Neural progenitor cell (in vitro differentiated cells): ENCODE measurements around the gene GNB3. TPM values are rescaled to one million over a fixed set of nuclear protein-coding genes. Genes with fewer than 3 reads are reported as not detected.
A peak's percentile ranks its signal among the peaks of the same experiment; 100 is the strongest.

Experiments used
- DNase-seq: peaks from one replicate; pipeline ENCODE4 v3.0.0-alpha.2; 2016; ENCODE audit warnings: low spot score
- H2AFZ ChIP-seq: fragments of 200-600 bp; sonication (generic); replicated peaks from 2 replicates; pipeline ENCODE4 v1.6.1; 2016; ENCODE audit warnings: antibody characterized with exemption
- H3F3A ChIP-seq: fragments of 200-600 bp; sonication (generic); 2 replicates; pipeline ENCODE4 v1.6.1; 2016; ENCODE audit warnings: antibody characterized with exemption, low read depth
- H3K27ac ChIP-seq: fragments of 200-600 bp; sonication (generic); 2 replicates; pipeline ENCODE4 v1.5.1; 2016; ENCODE audit warnings: mild to moderate bottlenecking
- H3K27me3 ChIP-seq: fragments of 200-600 bp; sonication (generic); 2 replicates; pipeline ENCODE4 v1.6.1; 2016; ENCODE audit warnings: mild to moderate bottlenecking, moderate library complexity
- H3K36me3 ChIP-seq: fragments of 200-600 bp; sonication (generic); 2 replicates; pipeline ENCODE4 v1.5.1; 2016
- H3K4me1 ChIP-seq: fragments of 200-600 bp; sonication (generic); 2 replicates; pipeline ENCODE4 v1.6.1; 2016; ENCODE audit warnings: mixed run types
- H3K4me2 ChIP-seq: fragments of 200-600 bp; sonication (generic); 2 replicates; pipeline ENCODE4 v1.6.1; 2016
- H3K4me3 ChIP-seq: fragments of 200-600 bp; sonication (generic); 2 replicates; pipeline ENCODE4 v1.5.1; 2016
- H3K79me2 ChIP-seq: fragments of 200-600 bp; sonication (generic); 2 replicates; pipeline ENCODE4 v1.6.1; 2016; ENCODE audit warnings: low read depth
- H3K9ac ChIP-seq: fragments of 200-600 bp; sonication (generic); 2 replicates; pipeline ENCODE4 v1.6.1; 2016
- H3K9me3 ChIP-seq: fragments of 200-600 bp; sonication (generic); 2 replicates; pipeline ENCODE4 v1.5.1; 2016; ENCODE audit warnings: low read depth
- H4K20me1 ChIP-seq: fragments of 200-600 bp; sonication (generic); 2 replicates; pipeline ENCODE4 v1.6.1; 2016; ENCODE audit warnings: low read depth
- H3K27ac Mint-ChIP-seq: 3 replicates; pipeline ENCODE4 v1.8.0; 2021; ENCODE audit warnings: mixed read lengths
- H3K27me3 Mint-ChIP-seq: 2 replicates; pipeline ENCODE4 v1.8.0; 2022; ENCODE audit warnings: low read depth, mild to moderate bottlenecking, inconsistent platforms, moderate library complexity, mixed read lengths; ENCODE audit not compliant: insufficient read depth
- H3K36me3 Mint-ChIP-seq: 3 replicates; pipeline ENCODE4 v1.8.0; 2021; ENCODE audit warnings: mixed read lengths
- H3K4me1 Mint-ChIP-seq: 3 replicates; pipeline ENCODE4 v1.8.0; 2021; ENCODE audit warnings: mixed read lengths
- H3K4me3 Mint-ChIP-seq: 3 replicates; pipeline ENCODE4 v1.8.0; 2021; ENCODE audit warnings: mild to moderate bottlenecking, moderate library complexity, mixed read lengths
- H3K9me3 Mint-ChIP-seq: 3 replicates; pipeline ENCODE4 v1.8.0; 2020; ENCODE audit warnings: mixed read lengths
- EZH2 ChIP-seq: fragments of 200-600 bp; sonication (generic); IDR thresholded peaks from 2 replicates; pipeline ENCODE4 v1.6.1; 2017; ENCODE audit warnings: antibody characterized with exemption, mild to moderate bottlenecking, moderate library complexity
- EZH2phosphoT487 ChIP-seq: fragments of 200-600 bp; sonication (generic); IDR thresholded peaks from 2 replicates; pipeline ENCODE4 v1.6.1; 2017; ENCODE audit warnings: antibody characterized with exemption
- total RNA-seq: library from RNA; depleted of rRNA; stranded (reverse); fragments of >200 nt; gene quantifications from 2 replicates; pipeline ENCODE4 v1.2.3, GENCODE V29; 2015; ENCODE audit warnings: low replicate concordance
- TF ChIP-seq, protein P1 (sequence below): fragments of 200-600 bp; sonication (generic); IDR thresholded peaks from 2 replicates; pipeline ENCODE4 v1.5.1; 2017; ENCODE audit warnings: antibody characterized with exemption, mild to moderate bottlenecking

The GNB3 gene
- total RNA-seq, 1 donor from 2014 or later, result 2.7 TPM

DNA sequence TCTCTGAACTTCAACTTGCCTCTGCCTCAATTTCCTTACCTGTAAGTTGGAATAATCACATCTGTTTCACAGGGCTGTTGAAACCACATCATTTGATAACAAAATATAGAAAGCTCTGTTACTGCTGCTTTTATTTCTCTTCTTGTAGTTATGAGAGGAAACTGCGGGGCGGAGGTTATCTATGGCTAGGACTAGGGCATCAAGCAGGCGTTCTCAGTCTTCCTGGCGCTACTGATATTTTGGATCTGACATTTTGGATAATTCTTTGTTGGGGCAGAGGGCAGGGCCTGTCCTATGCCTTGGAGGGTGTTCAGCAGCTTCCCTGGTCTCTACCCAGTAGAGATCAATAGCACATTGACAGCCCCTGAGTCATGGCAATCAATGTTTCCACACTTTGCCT is 8.6 kb upstream of the GNB3 start:
- H3K9me3 ChIP-seq, result no peaks in the 10 kb centered on the region
- no peak overlapping the region for H3K27ac Mint-ChIP-seq
- H3K4me1 Mint-ChIP-seq, result peaks cover 22% of the 10 kb centered on the region
- H4K20me1 ChIP-seq, result peaks cover 49% of the 10 kb centered on the region
- no peak overlapping the region for H3K4me2 ChIP-seq
- peaks cover 7% of the 10 kb centered on the region for H3K27me3 Mint-ChIP-seq
- peaks cover 29% of the 10 kb centered on the region for H3K36me3 Mint-ChIP-seq
- no peak overlapping the region for H3K9ac ChIP-seq
- H3K4me1 ChIP-seq, result peaks cover 6% of the 10 kb centered on the region
- H3K4me3 Mint-ChIP-seq, result peak overlapping the region; percentile 27
- no peaks in the 10 kb centered on the region for H3K27me3 ChIP-seq
- H2AFZ ChIP-seq, result no peak overlapping the region
- no peak overlapping the region for H3K4me3 ChIP-seq
- H3K36me3 ChIP-seq, result peaks cover 6% of the 10 kb centered on the region
- H3F3A ChIP-seq, result peaks cover 33% of the 10 kb centered on the region
- DNase-seq, result no peak
- TF ChIP-seq, protein P1, sequence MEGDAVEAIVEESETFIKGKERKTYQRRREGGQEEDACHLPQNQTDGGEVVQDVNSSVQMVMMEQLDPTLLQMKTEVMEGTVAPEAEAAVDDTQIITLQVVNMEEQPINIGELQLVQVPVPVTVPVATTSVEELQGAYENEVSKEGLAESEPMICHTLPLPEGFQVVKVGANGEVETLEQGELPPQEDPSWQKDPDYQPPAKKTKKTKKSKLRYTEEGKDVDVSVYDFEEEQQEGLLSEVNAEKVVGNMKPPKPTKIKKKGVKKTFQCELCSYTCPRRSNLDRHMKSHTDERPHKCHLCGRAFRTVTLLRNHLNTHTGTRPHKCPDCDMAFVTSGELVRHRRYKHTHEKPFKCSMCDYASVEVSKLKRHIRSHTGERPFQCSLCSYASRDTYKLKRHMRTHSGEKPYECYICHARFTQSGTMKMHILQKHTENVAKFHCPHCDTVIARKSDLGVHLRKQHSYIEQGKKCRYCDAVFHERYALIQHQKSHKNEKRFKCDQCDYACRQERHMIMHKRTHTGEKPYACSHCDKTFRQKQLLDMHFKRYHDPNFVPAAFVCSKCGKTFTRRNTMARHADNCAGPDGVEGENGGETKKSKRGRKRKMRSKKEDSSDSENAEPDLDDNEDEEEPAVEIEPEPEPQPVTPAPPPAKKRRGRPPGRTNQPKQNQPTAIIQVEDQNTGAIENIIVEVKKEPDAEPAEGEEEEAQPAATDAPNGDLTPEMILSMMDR, result no peak
- H3K27ac ChIP-seq, result no peak overlapping the region
- peaks cover 36% of the 10 kb centered on the region for H3K79me2 ChIP-seq
- H3K9me3 Mint-ChIP-seq, result no peaks in the 10 kb centered on the region

DNA sequence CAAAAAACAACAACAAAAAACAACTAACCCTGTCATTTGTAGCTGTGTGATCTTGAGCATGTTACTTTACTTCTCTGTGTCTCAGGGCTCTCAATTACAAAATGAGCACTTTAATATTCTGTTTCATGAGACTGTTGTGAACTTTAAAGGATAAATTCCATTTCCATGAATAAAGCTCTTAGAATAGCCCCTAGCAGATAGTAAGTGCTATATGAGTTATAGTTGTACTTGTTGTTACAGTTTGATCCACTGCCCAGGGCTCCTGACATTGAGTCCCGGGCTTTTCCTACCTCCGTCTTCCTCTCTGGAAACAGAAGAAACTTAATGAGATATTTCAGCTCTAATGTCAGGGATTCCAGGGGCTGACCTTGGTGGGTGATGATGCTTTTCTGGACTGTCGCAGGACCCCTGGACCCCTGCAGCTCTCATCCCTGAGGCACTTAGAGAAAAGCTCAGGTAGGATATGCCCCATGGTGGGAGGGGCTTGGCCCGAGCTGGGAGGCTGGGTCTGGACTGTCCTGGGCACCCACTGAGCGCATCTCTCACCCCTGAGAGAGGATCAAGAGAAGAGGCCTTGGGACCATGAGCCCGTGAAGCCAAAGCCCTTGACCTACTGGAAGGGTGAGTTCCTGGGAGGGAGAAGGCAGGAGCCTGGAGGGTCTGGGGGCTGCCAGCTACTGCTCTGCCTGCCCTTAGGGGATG is 7.4 kb upstream of the GNB3 start:
- Mint-ChIP-seq H3K4me1 (peaks cover 17% of the 10 kb centered on the region), H3K9me3 (no peaks in the 10 kb centered on the region), H3K27me3 (peaks cover 4% of the 10 kb centered on the region), H3K27ac (no peak overlapping the region), H3K4me3 (no peak overlapping the region), H3K36me3 (peaks cover 33% of the 10 kb centered on the region)
- Histone ChIP-seq H3F3A (peaks cover 33% of the 10 kb centered on the region), H3K9ac (no peak overlapping the region), H2AFZ (no peak overlapping the region), H3K4me1 (peaks cover 4% of the 10 kb centered on the region), H3K4me3 (no peak overlapping the region), H4K20me1 (peaks cover 57% of the 10 kb centered on the region), H3K4me2 (no peak overlapping the region), H3K27ac (no peak overlapping the region), H3K36me3 (peaks cover 6% of the 10 kb centered on the region), H3K27me3 (no peaks in the 10 kb centered on the region), H3K79me2 (peaks cover 32% of the 10 kb centered on the region), H3K9me3 (no peaks in the 10 kb centered on the region)
- no peak for DNase-seq
- TF ChIP-seq EZH2, result no peak
- TF ChIP-seq, protein P1, result no peak
- TF ChIP-seq EZH2phosphoT487, result no peak

DNA sequence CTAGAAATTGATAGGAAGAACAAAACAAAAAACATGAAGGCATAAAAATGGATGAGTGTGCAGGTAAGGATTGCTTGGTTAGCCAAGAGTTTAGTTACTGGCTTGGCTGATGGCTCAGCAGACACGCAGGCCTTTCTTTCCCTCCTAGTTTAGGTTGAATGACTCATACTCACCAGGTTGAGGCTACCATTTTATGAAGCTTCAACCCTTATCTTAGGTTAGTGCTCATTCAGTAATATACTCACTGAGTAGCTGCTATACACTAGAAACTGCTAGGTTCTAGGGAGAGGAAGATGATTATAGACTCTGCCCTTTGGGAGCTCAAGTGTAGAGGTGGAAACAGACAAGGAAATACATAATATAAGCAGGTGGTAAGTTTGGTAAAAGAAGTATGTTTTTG is 6.5 kb upstream of the GNB3 start:
- peaks cover 66% of the 10 kb centered on the region for H4K20me1 ChIP-seq
- no peak overlapping the region for H2AFZ ChIP-seq
- peaks cover 6% of the 10 kb centered on the region for H3K36me3 ChIP-seq
- H3F3A ChIP-seq, result peaks cover 40% of the 10 kb centered on the region
- no peak overlapping the region for H3K4me3 ChIP-seq
- TF ChIP-seq, protein P1, result no peak
- TF ChIP-seq EZH2 (no peak), EZH2phosphoT487 (no peak)
- peaks cover 10% of the 10 kb centered on the region for H3K4me1 ChIP-seq
- H3K9me3 ChIP-seq, result no peaks in the 10 kb centered on the region
- no peaks in the 10 kb centered on the region for H3K27me3 ChIP-seq
- H3K4me2 ChIP-seq, result no peak overlapping the region
- no peak overlapping the region for H3K27ac ChIP-seq
- H3K4me3 Mint-ChIP-seq, result no peak overlapping the region
- peaks cover 4% of the 10 kb centered on the region for H3K27me3 Mint-ChIP-seq
- peaks cover 23% of the 10 kb centered on the region for H3K4me1 Mint-ChIP-seq
- peaks cover 23% of the 10 kb centered on the region for H3K79me2 ChIP-seq
- peaks cover 35% of the 10 kb centered on the region for H3K36me3 Mint-ChIP-seq
- no peak for DNase-seq
- no peaks in the 10 kb centered on the region for H3K9me3 Mint-ChIP-seq
- H3K9ac ChIP-seq, result no peak overlapping the region
- H3K27ac Mint-ChIP-seq, result no peak overlapping the region
